ENCODE measurements around the gene OST4.

GRCh38 chr2:27049422-27050280, 21.8 kb downstream of the OST4 start:
- TF ChIP-seq CTCF (IDR thresholded peaks at IDR 0.05) (no peak), POLR2A (IDR thresholded peaks at IDR 0.05) (no peak), POLR2AphosphoS5 (IDR thresholded peaks at IDR 0.05) (no peak), EP300 (IDR thresholded peaks at IDR 0.05) (no peak)

All from upper lobe of left lung (tissue), 4 donors.